Ovary (tissue), 9 donors: Measurements from ENCODE around the gene KIAA0825. TPM values are rescaled to one million over a fixed set of nuclear protein-coding genes. Genes with fewer than 3 reads are reported as not detected.

Source experiments
- DNase-seq, 5 donors: peaks; one replicate each; pipeline ENCODE4 v3.0.0-alpha.2; 2019 to 2020
- H3K27ac ChIP-seq, 2 donors: fragments of 200-600 bp; one replicate each; pipeline versions ENCODE4 v1.5.1 to v1.8.0; 2019 to 2022
- H3K27me3 ChIP-seq: fragments of 200-600 bp; one replicate; pipeline ENCODE4 v1.8.0; 2022
- H3K36me3 ChIP-seq: fragments of 200-600 bp; sonication (generic); one replicate; pipeline ENCODE4 v1.5.1; 2019
- H3K4me1 ChIP-seq: one replicate; pipeline ENCODE4 v1.8.1; 2013; ENCODE audit warnings: mild to moderate bottlenecking, moderate library complexity; ENCODE audit not compliant: insufficient read depth
- H3K4me3 ChIP-seq: fragments of 200-600 bp; sonication (generic); one replicate; pipeline ENCODE4 v1.5.1; 2017
- H3K9me3 ChIP-seq, 2 donors: fragments of 200-600 bp in 1 of 2; sonication (generic) in 1 of 2; one replicate each; pipeline versions ENCODE4 v1.5.1 to v1.8.1; 2013 to 2019; ENCODE audit warnings: mild to moderate bottlenecking in 1 of 2, moderate library complexity in 1 of 2
- CTCF ChIP-seq, 3 donors: fragments of 450-650 bp in 2 of 3; fragments of 200-600 bp in 1 of 3; IDR thresholded peaks; one replicate each; pipeline versions ENCODE4 v1.5.1 to v1.8.0; 2016 to 2022; ENCODE audit warnings: antibody characterized with exemption in 3 of 3, mild to moderate bottlenecking in 1 of 3
- EP300 ChIP-seq: sonication (generic); formaldehyde crosslinking; IDR thresholded peaks from one replicate; pipeline ENCODE4 v1.6.1; 2017; ENCODE audit warnings: antibody characterized with exemption
- POLR2A ChIP-seq: fragments of 450-650 bp; IDR thresholded peaks from one replicate; pipeline ENCODE4 v1.6.1; 2017; ENCODE audit warnings: antibody characterized with exemption, mild to moderate bottlenecking, moderate library complexity
- WGBS, 3 donors: extraction: QIAGEN DNeasy Blood & Tissue Kit in 1 of 3; methylation state at CpG; one replicate each; pipeline versions ENCODE4 v1.1.5 to v1.1.7; 2013 to 2017; 5-methylcytosine and 5-hydroxymethylcytosine counted together
- intact Hi-C, 4 donors: fragments of 100-400 bp; cut with DNase I; formaldehyde crosslinking; loops; one replicate each; pipeline versions ENCODE4 v1.11.0 to v1.15.1; 2022 to 2023
- polyA plus RNA-seq, 2 donors: library from polyadenylated mRNA; stranded (reverse); fragments of 200-250 nt in 1 of 2; fragments of 350-450 nt in 1 of 2; fragmentation: Illumina TruSeq in 1 of 2; extraction: RNeasy Lipid Tissue Mini Kit (QIAGEN cat#74804) in 1 of 2; gene quantifications; one replicate each; pipeline ENCODE4 v1.2.3, GENCODE V29; 2013 to 2014
- total RNA-seq, 7 donors: library from RNA; depleted of rRNA in 2 of 7; stranded (reverse); fragments of >200 nt in 2 of 7; fragmentation: NEBNext Ultra II Directional in 3 of 7; extraction: Animal tissue kit (Norgen Biotek cat#: 25700) in 3 of 7; gene quantifications; one replicate each; pipeline versions ENCODE4 v1.1.0 to v1.2.4, GENCODE V29; 2016 to 2023
- donor health status: DM: no; HTN: no; CAD: no; lungs with moderate emphysema.
- donor health status: DM: no; HTN: no; CAD: no.
- donor health status: Bipolar disorder and iron deficiency.
- donor health status: DM: yes; HTN: yes; CAD: no.
- donor health status: DM: no; HTN: no; CAD: no.
- donor health status: DM: yes; HTN: yes; CAD: no.

Gene KIAA0825
- total and polyA plus RNA-seq, 9 donors, result 0.70 to 12.4 (median 3.9) TPM

- 64 to 76% (median 70%) methylated on average over 8 of the region's 8 CpGs for WGBS, 3 donors
- TF ChIP-seq EP300 (no peak), CTCF (IDR thresholded peaks at IDR 0.05) (no peak), POLR2A (no peak)
- intact Hi-C loops, result no loop called here
- H3K9me3 ChIP-seq, result no peaks in the 10 kb centered on the region
- H3K27me3 ChIP-seq, result no peaks in the 10 kb centered on the region
- no peaks in the 10 kb centered on the region for H3K4me1 ChIP-seq
- DNase-seq, result no peak
- no peaks in the 10 kb centered on the region for H3K36me3 ChIP-seq
- no peak overlapping the region for H3K4me3 ChIP-seq
- H3K27ac ChIP-seq, result no peak overlapping the region
These were observed 408.5 kb downstream of the KIAA0825 start for GRCh38 chr5:94209774-94210355.

GRCh38 chr5:94209272-94209671 is 409.1 kb downstream of the KIAA0825 start:
- no peak overlapping the region for H3K4me3 ChIP-seq
- intact Hi-C loops, result no loop called here
- H3K36me3 ChIP-seq, result no peaks in the 10 kb centered on the region
- DNase-seq, result no peak
- H3K4me1 ChIP-seq, result no peaks in the 10 kb centered on the region
- H3K9me3 ChIP-seq, result no peaks in the 10 kb centered on the region
- no peaks in the 10 kb centered on the region for H3K27me3 ChIP-seq
- no peak overlapping the region for H3K27ac ChIP-seq
- TF ChIP-seq POLR2A, result no peak
- TF ChIP-seq CTCF (IDR thresholded peaks at IDR 0.05), result no peak
- TF ChIP-seq EP300, result no peak
- WGBS, 3 donors, result 93 to 96% (median 95%) methylated on average over 3 of the region's 3 CpGs

DNA sequence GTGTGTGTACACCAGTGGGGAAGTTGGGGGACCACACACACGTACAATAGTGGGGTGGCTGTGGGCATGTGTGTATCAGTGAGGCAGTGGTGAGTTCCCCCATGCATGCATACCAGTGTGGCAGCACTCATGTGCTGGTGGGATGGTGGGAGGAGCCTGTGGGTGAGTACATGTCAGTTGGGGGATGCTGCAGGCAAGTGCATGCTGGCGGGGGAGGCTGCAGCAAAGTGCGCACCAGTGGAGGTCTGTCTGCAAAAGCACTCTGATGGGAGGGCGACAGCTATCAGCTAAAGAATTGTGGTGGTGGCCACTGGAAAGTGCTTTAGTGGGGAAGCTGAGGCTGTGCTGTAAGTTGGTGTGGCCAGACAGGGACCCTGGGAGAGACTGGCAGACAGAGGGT is 418.8 kb downstream of the KIAA0825 start:
- no peak for DNase-seq
- Histone ChIP-seq H3K9me3 (no peaks in the 10 kb centered on the region), H3K27me3 (no peaks in the 10 kb centered on the region), H3K4me3 (no peak overlapping the region), H3K36me3 (no peaks in the 10 kb centered on the region), H3K27ac (no peak overlapping the region), H3K4me1 (no peaks in the 10 kb centered on the region)
- no peak for TF ChIP-seq CTCF (IDR thresholded peaks at IDR 0.05)
- no peak for TF ChIP-seq EP300
- no peak for TF ChIP-seq POLR2A
- intact Hi-C loops, result no loop called here
- WGBS, 3 donors, result 97 to 98% (median 97%) methylated on average over 4 of the region's 4 CpGs

GRCh38 chr5:94197970-94198369 is 420.4 kb downstream of the KIAA0825 start:
- Histone ChIP-seq H3K36me3 (no peaks in the 10 kb centered on the region), H3K27ac (no peak overlapping the region), H3K27me3 (no peaks in the 10 kb centered on the region), H3K4me3 (no peak overlapping the region), H3K9me3 (no peaks in the 10 kb centered on the region), H3K4me1 (no peaks in the 10 kb centered on the region)
- no peak for DNase-seq
- TF ChIP-seq POLR2A (no peak), EP300 (no peak), CTCF (IDR thresholded peaks at IDR 0.05) (no peak)
- WGBS, 3 donors, result 87 to 94% (median 88%) methylated on average over 1 of the region's 1 CpG
- intact Hi-C loops, result no loop called here
